SK-N-SH (cell line): ENCODE measurements around the gene PLOD1. TPM values are rescaled to one million over a fixed set of nuclear protein-coding genes. Genes with fewer than 3 reads are reported as not detected.
A peak's percentile ranks its signal among the peaks of the same experiment; 100 is the strongest.
"Not testable (repeated sequence)": the region's sequence is repeated elsewhere in the genome, so short reads cannot be mapped to it uniquely, and the experiment has no call there.

Experiments used
- CTCF ChIA-PET: fragments of 300-600, 350-600 bp; formaldehyde crosslinking; extraction: SDS; loops from one replicate; lab custom pipeline; 2021; lab: Yijun Ruan, JAX
- POLR2A ChIA-PET: fragments of 350-600 bp; sonication (Branson Sonifier 250); formaldehyde crosslinking; extraction: SDS; loops from one replicate; lab custom pipeline; 2020; ENCODE audit warnings: antibody characterized with exemption, inconsistent platforms; lab: Yijun Ruan, JAX
- DNase-seq: peaks from one replicate; pipeline ENCODE4 v3.0.0; 2012
- H2AFZ ChIP-seq: fragments of 200-600 bp; sonication (generic); 2 replicates; pipeline ENCODE4 v1.8.1; 2016; ENCODE audit warnings: antibody characterized with exemption, mild to moderate bottlenecking, low read depth
- H3F3A ChIP-seq: fragments of 200-600 bp; sonication (generic); replicated peaks from 2 replicates; pipeline ENCODE3; 2016; ENCODE audit warnings: antibody characterized with exemption, mild to moderate bottlenecking; ENCODE audit not compliant: insufficient read depth
- H3K27ac ChIP-seq, 2 experiments: fragments of 200-500 bp in 1 of 2; fragments of 200-600 bp in 1 of 2; sonication (Bioruptor generic) in 1 of 2; sonication (generic), shearing (Covaris generic) in 1 of 2; 2 replicates each; pipeline versions ENCODE4 v1.5.1 to v1.6.1; 2014 to 2016; ENCODE audit warnings: low read depth in 2 of 2, inconsistent platforms in 1 of 2, low read length in 1 of 2, mild to moderate bottlenecking in 1 of 2, mixed read lengths in 1 of 2
- H3K27me3 ChIP-seq: fragments of 200-600 bp; sonication (generic), shearing (Covaris generic); 2 replicates; pipeline ENCODE4 v1.6.1; 2016; ENCODE audit warnings: mixed run types; ENCODE audit not compliant: insufficient read depth
- H3K36me3 ChIP-seq, 2 experiments: fragments of 200-500 bp in 1 of 2; fragments of 200-600 bp in 1 of 2; sonication (Bioruptor generic) in 1 of 2; sonication (generic) in 1 of 2; replicated peaks in 1 of 2; 2 replicates each; pipeline versions ENCODE3 to v1.5.1; 2014 to 2016; ENCODE audit warnings: low read length in 1 of 2, mild to moderate bottlenecking in 1 of 2; ENCODE audit not compliant: insufficient read depth in 2 of 2, control insufficient read depth in 1 of 2
- H3K4me1 ChIP-seq, 2 experiments: fragments of 200-500 bp in 1 of 2; fragments of 200-600 bp in 1 of 2; sonication (Bioruptor generic) in 1 of 2; sonication (generic), shearing (Covaris generic) in 1 of 2; 2 replicates each; pipeline versions ENCODE4 v1.5.1 to v1.6.1; 2014 to 2016; ENCODE audit warnings: low read depth in 1 of 2, low read length in 1 of 2, mixed run types in 1 of 2; ENCODE audit not compliant: insufficient read depth in 2 of 2, control insufficient read depth in 1 of 2
- H3K4me2 ChIP-seq: fragments of 200-600 bp; sonication (generic), shearing (Covaris generic); 2 replicates; pipeline ENCODE4 v1.6.1; 2017; ENCODE audit warnings: mixed run types
- H3K4me3 ChIP-seq, 2 experiments: fragments of 200-500 bp in 1 of 2; fragments of 200-600 bp in 1 of 2; sonication (Bioruptor generic) in 1 of 2; sonication (generic), shearing (Covaris generic) in 1 of 2; 2 replicates each; pipeline versions ENCODE4 v1.5.1 to v1.8.1; 2014 to 2016; ENCODE audit warnings: low read depth in 2 of 2, inconsistent platforms in 1 of 2, low read length in 1 of 2, mild to moderate bottlenecking in 1 of 2, mixed read lengths in 1 of 2, moderate library complexity in 1 of 2
- H3K79me2 ChIP-seq: fragments of 200-600 bp; sonication (generic); 2 replicates; pipeline ENCODE4 v1.8.1; 2017; ENCODE audit warnings: mild to moderate bottlenecking; ENCODE audit not compliant: insufficient read depth
- H3K9ac ChIP-seq: fragments of 200-600 bp; sonication (generic); 2 replicates; pipeline ENCODE4 v1.6.1; 2017; ENCODE audit warnings: mixed run types
- H3K9me2 ChIP-seq: fragments of 200-600 bp; sonication (generic); 2 replicates; pipeline ENCODE4 v1.6.1; 2017; ENCODE audit warnings: mixed run types
- H3K9me3 ChIP-seq: fragments of 200-600 bp; sonication (generic); 2 replicates; pipeline ENCODE4 v1.6.1; 2017; ENCODE audit warnings: mixed run types, mild to moderate bottlenecking, moderate library complexity
- H4K20me1 ChIP-seq: fragments of 200-600 bp; sonication (generic); 2 replicates; pipeline ENCODE4 v1.6.1; 2017; ENCODE audit warnings: mild to moderate bottlenecking, mixed run types; ENCODE audit not compliant: insufficient read depth
- CHD2 ChIP-seq: fragments of 150-350 bp; IDR thresholded peaks from 2 replicates; pipeline ENCODE4 v1.6.1; 2018; ENCODE audit warnings: low read length; ENCODE audit not compliant: partially characterized antibody
- CTCF ChIP-seq: fragments of 200-600 bp; sonication (generic); IDR thresholded peaks from 2 replicates; pipeline ENCODE4 v1.6.1; 2017; ENCODE audit warnings: antibody characterized with exemption, mild to moderate bottlenecking, moderate library complexity
- ELF1 ChIP-seq: IDR thresholded peaks from 2 replicates; pipeline ENCODE4 v1.4.0; 2012
- EP300 ChIP-seq, 2 experiments: IDR thresholded peaks; 2 replicates each; pipeline versions ENCODE4 v1.4.0 to v1.6.1; 2012; ENCODE audit warnings: borderline replicate concordance in 1 of 2, low read depth in 1 of 2, low read length in 1 of 2
- FOXJ3 ChIP-seq: sonication (generic); formaldehyde crosslinking; IDR thresholded peaks from 2 replicates; pipeline ENCODE4 v1.5.1; 2020; ENCODE audit warnings: mild to moderate bottlenecking, missing genetic modification reagents
- GATA2 ChIP-seq: sonication (generic); formaldehyde crosslinking; IDR thresholded peaks from 2 replicates; pipeline ENCODE4 v1.5.0; 2020; ENCODE audit warnings: mild to moderate bottlenecking, missing genetic modification reagents
- NFIC ChIP-seq: IDR thresholded peaks from 2 replicates; pipeline ENCODE4 v1.4.0; 2012; ENCODE audit warnings: borderline replicate concordance
- RCOR1 ChIP-seq: fragments of 150-350 bp; IDR thresholded peaks from 2 replicates; pipeline ENCODE4 v1.6.1; 2017; ENCODE audit warnings: antibody characterized with exemption, low read length
- SMC3 ChIP-seq: IDR thresholded peaks from 2 replicates; pipeline ENCODE4 v1.6.1; 2012; ENCODE audit warnings: low read depth, low read length, improper control_type of control experiment
- TCF12 ChIP-seq: IDR thresholded peaks from 2 replicates; pipeline ENCODE4 v1.4.0; 2012
- whole genome bisulfite sequencing: methylation state at CpG from one replicate; pipeline ENCODE4 v1.1.6; 2017; ENCODE audit warnings: low lambda C conversion rate; 5-methylcytosine and 5-hydroxymethylcytosine counted together
- polyA plus RNA-seq, 3 experiments: library from polyadenylated mRNA; depleted of rRNA; stranded (reverse); fragments of >200 nt; gene quantifications; 2 replicates each; pipeline ENCODE4 v1.2.3, GENCODE V29; 2012
- TF ChIP-seq, protein P1 (sequence below): IDR thresholded peaks from 2 replicates; pipeline ENCODE4; 2012
- TF ChIP-seq, protein P2 (sequence below): fragments of 150-350 bp; IDR thresholded peaks from 2 replicates; pipeline ENCODE4 v1.6.1; 2017; ENCODE audit warnings: antibody characterized with exemption, low read length, low read depth, borderline replicate concordance

PLOD1 gene
- polyA plus RNA-seq, 1 of the 3 experiments (the other 2 are of a cell fraction), result 257 TPM

DNA sequence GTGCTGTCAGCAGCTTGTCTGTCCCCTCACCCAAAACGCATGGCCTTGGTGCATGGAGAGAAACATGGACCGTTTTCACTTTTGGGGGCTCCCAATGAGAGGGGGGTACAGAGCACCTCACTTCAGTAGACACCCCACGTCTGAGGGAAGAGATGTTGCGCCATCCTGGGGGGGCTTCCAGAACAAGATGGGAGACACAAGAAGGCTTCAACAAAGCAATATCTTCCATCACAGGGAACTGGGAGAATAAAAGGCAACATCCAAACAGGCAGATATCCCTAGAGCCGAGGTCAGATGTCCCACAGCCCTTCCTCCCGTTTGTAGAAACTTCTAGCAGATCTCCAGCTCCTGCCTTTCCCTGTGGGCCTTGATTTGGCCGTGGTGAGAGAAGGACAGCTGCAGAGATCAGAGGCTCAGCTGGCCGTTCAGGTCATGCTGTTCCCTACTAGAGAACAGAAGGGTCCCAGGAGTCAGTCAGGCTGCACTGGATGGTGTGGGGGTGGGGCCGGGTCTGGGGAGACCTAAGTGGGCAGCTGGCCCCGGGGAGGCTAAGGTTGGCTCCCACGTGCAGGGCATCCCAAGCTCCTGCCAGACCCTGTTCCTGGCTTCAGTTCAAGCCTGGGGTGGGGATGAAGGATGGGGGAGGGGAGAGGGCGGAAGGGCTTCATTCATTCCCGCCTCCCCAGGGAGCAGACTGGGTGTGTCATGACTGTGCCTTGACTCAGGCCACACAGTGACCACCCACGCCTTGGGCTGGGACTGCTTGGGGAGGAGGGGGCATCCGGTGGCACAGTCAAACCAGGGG lies 4.4 kb downstream of the PLOD1 start:
- peak overlapping the region in 1 of 2 experiments; percentile 65; a peak in 2 of 4 replicates for H3K27ac ChIP-seq
- H3K27me3 ChIP-seq, result no peaks in the 10 kb centered on the region
- H3K36me3 ChIP-seq, result peaks cover 5 to 7% of the 10 kb centered on the region in 2 experiments
- H4K20me1 ChIP-seq, result 0 out of 2 replicates have a peak, but pooled peaks cover 4% of the 10 kb centered on the region
- H3K4me3 ChIP-seq, result no peak overlapping the region
- 0 out of 4 replicates have a peak, but pooled peaks of 1 of the 2 experiments have one; percentile 2 for TF ChIP-seq EP300 (IDR thresholded peaks at IDR 0.05; ENCODE audit: borderline replicate concordance in 1 of 2, low read depth in 1 of 2, low read length in 1 of 2)
- TF ChIP-seq ELF1, result no peak
- peak; percentile 60 for TF ChIP-seq CHD2
- TF ChIP-seq TCF12, result no peak
- CTCF ChIA-PET, result interaction anchor here (0.9 to 1.9 kb wide), 4 partner anchors 9 to 100 kb away, joined by 3 to 8 read pairs (median 3); no protein-coding TSS in a partner anchor
- H3K79me2 ChIP-seq, result peaks cover 74% of the 10 kb centered on the region
- WGBS, result 56% methylated on average over 12 of the region's 15 CpGs
- no peaks in the 10 kb centered on the region for H3K9me3 ChIP-seq
- H3K4me2 ChIP-seq, result peak overlapping the region; percentile 56
- no peaks in the 10 kb centered on the region for H3K9me2 ChIP-seq
- peaks cover 15 to 56% of the 10 kb centered on the region in 2 experiments; a peak in 3 of 4 replicates for H3K4me1 ChIP-seq
- H2AFZ ChIP-seq, result no peak overlapping the region
- DNase-seq, result peak; percentile 67
- H3F3A ChIP-seq, result no peaks in the 10 kb centered on the region
- POLR2A ChIA-PET, result interaction anchor here (1.5 to 3.9 kb wide), 3 partner anchors 9 to 30 kb away, joined by 4 to 49 read pairs (median 9); partner anchors contain the start of gene KIAA2013
- no peak overlapping the region for H3K9ac ChIP-seq

- not testable (repeated sequence) for H3K4me2 ChIP-seq, H3K4me3 ChIP-seq, H3F3A ChIP-seq, H3K9ac ChIP-seq, H3K27ac ChIP-seq, H3K9me2 ChIP-seq, H3K9me3 ChIP-seq, H3K27me3 ChIP-seq, H4K20me1 ChIP-seq, DNase-seq, H2AFZ ChIP-seq, H3K36me3 ChIP-seq
- Histone ChIP-seq H3K4me1 (peaks cover 12 to 60% of the 10 kb centered on the region in 2 experiments; a peak in 3 of 4 replicates), H3K79me2 (peaks cover 72% of the 10 kb centered on the region)
- WGBS, result 99% methylated on average over 7 of the region's 7 CpGs
- ChIA-PET POLR2A (interaction anchor here (1.5 to 3.9 kb wide), 3 partner anchors 10 to 31 kb away, joined by 4 to 49 read pairs (median 9); partner anchors contain the start of gene KIAA2013), CTCF (interaction anchor here (1.3 to 1.9 kb wide), 2 partner anchors 10 to 101 kb away, joined by 3 to 8 read pairs; no protein-coding TSS in a partner anchor)
Observed at GRCh38 chr1:11939794-11940193, 5.3 kb downstream of the PLOD1 start.

- H3K27me3 ChIP-seq, result no peaks in the 10 kb centered on the region
- peaks cover 5 to 7% of the 10 kb centered on the region in 2 experiments for H3K36me3 ChIP-seq
- no peak overlapping the region for H2AFZ ChIP-seq
- no peak overlapping the region for H3K4me2 ChIP-seq
- H4K20me1 ChIP-seq, result 0 out of 2 replicates have a peak, but pooled peaks cover 4% of the 10 kb centered on the region
- H3K9me2 ChIP-seq, result no peaks in the 10 kb centered on the region
- no peak overlapping the region for H3K9ac ChIP-seq
- DNase-seq, result peak; percentile 90
- 54% methylated on average over 5 of the region's 9 CpGs for WGBS
- H3K4me3 ChIP-seq, result no peak overlapping the region
- H3K4me1 ChIP-seq, result peaks cover 12 to 63% of the 10 kb centered on the region in 2 experiments; a peak in 3 of 4 replicates
- H3K79me2 ChIP-seq, result peaks cover 66% of the 10 kb centered on the region
- no peaks in the 10 kb centered on the region for H3K9me3 ChIP-seq
- CTCF ChIA-PET, result interaction anchor here (0.7 to 2.0 kb wide), 4 partner anchors 10 to 102 kb away, joined by 3 to 4 read pairs (median 4); no protein-coding TSS in a partner anchor
- H3K27ac ChIP-seq, result peak overlapping the region in 1 of 2 experiments; percentile 90; a peak in 2 of 4 replicates
- POLR2A ChIA-PET, result interaction anchor here (0.6 to 3.9 kb wide), 8 partner anchors 11 to 40 kb away, joined by 3 to 49 read pairs (median 4); partner anchors contain the start of genes KIAA2013 and MFN2
- H3F3A ChIP-seq, result no peaks in the 10 kb centered on the region
- TF ChIP-seq, protein P1, sequence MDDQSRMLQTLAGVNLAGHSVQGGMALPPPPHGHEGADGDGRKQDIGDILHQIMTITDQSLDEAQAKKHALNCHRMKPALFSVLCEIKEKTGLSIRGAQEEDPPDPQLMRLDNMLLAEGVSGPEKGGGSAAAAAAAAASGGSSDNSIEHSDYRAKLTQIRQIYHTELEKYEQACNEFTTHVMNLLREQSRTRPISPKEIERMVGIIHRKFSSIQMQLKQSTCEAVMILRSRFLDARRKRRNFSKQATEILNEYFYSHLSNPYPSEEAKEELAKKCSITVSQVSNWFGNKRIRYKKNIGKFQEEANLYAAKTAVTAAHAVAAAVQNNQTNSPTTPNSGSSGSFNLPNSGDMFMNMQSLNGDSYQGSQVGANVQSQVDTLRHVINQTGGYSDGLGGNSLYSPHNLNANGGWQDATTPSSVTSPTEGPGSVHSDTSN, result no peak
- TF ChIP-seq CTCF, result no peak
- TF ChIP-seq, protein P2, sequence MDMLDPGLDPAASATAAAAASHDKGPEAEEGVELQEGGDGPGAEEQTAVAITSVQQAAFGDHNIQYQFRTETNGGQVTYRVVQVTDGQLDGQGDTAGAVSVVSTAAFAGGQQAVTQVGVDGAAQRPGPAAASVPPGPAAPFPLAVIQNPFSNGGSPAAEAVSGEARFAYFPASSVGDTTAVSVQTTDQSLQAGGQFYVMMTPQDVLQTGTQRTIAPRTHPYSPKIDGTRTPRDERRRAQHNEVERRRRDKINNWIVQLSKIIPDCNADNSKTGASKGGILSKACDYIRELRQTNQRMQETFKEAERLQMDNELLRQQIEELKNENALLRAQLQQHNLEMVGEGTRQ, result peak; percentile 65; the same call in 1 of the 2 replicates
- TF ChIP-seq GATA2 (CRISPR knock-in tag), result peak; percentile 44
- TF ChIP-seq FOXJ3, result peak; percentile 80; the same call in 1 of the 2 replicates
- TF ChIP-seq NFIC, result peak; percentile 27; the same call in 1 of the 2 replicates
- TF ChIP-seq RCOR1, result peak; percentile 94
- no peak; the same call in 1 of the 2 replicates for TF ChIP-seq SMC3
- peak; percentile 21; the same call in 1 of the 2 replicates for TF ChIP-seq TCF12
Observed at GRCh38 chr1:11940260-11940921, 5.9 kb downstream of the PLOD1 start.
